PC-9 (cell line): ENCODE measurements around the gene IL5RA. TPM values are rescaled to one million over a fixed set of nuclear protein-coding genes. Genes with fewer than 3 reads are reported as not detected.

ENCODE experiments used
- BruUV-seq: library from RNA; stranded (reverse); fragments of 400-500 nt; replicated peaks from 2 replicates; lab custom pipeline; 2021; lab: Mats Ljungman, UMichigan
- CTCF ChIA-PET: fragments of 300-600 bp; sonication (Branson Sonifier 250); formaldehyde crosslinking; loops from one replicate; lab custom pipeline; 2022; ENCODE audit warnings: antibody characterized with exemption; lab: Charles Lee
- POLR2A ChIA-PET: fragments of 300-600 bp; sonication (Branson Sonifier 250); formaldehyde crosslinking; loops from one replicate; lab custom pipeline; 2022; ENCODE audit warnings: antibody characterized with exemption; ENCODE audit not compliant: unreplicated experiment; lab: Charles Lee
- DNase-seq, 2 experiments: peaks; one replicate each; pipeline versions ENCODE4 v3.0.0 to v3.0.0-alpha.2; 2015 to 2022; ENCODE audit warnings: mixed read lengths in 1 of 2
- H2AFZ ChIP-seq: fragments of 200-600 bp; sonication (generic); 2 replicates; pipeline ENCODE4 v1.8.1; 2017; ENCODE audit warnings: antibody characterized with exemption
- H3F3A ChIP-seq: fragments of 200-600 bp; sonication (generic); 2 replicates; pipeline ENCODE4 v1.8.1; 2017; ENCODE audit warnings: antibody characterized with exemption, mild to moderate bottlenecking, low read depth; ENCODE audit not compliant: insufficient read depth
- H3K27ac ChIP-seq: fragments of 200-600 bp; sonication (generic); 2 replicates; pipeline ENCODE4 v1.6.1; 2016; ENCODE audit warnings: mixed run types
- H3K27me3 ChIP-seq: fragments of 200-600 bp; sonication (generic); 2 replicates; pipeline ENCODE4 v1.6.1; 2016; ENCODE audit warnings: low read depth, mixed run types; ENCODE audit not compliant: insufficient read depth
- H3K36me3 ChIP-seq: fragments of 200-600 bp; sonication (generic); 2 replicates; pipeline ENCODE4 v1.6.1; 2016; ENCODE audit warnings: low read depth, mixed run types
- H3K4me1 ChIP-seq: fragments of 200-600 bp; sonication (generic); replicated peaks from 2 replicates; pipeline ENCODE4 v1.6.1; 2016; ENCODE audit warnings: mixed run types; ENCODE audit not compliant: insufficient read depth
- H3K4me2 ChIP-seq: fragments of 200-600 bp; sonication (generic); 2 replicates; pipeline ENCODE4 v1.6.1; 2017; ENCODE audit warnings: mixed run types
- H3K4me3 ChIP-seq: fragments of 200-600 bp; sonication (generic); 2 replicates; pipeline ENCODE4 v1.6.1; 2016; ENCODE audit warnings: mixed run types
- H3K79me2 ChIP-seq: fragments of 200-600 bp; sonication (generic); 2 replicates; pipeline ENCODE4 v1.6.1; 2017; ENCODE audit warnings: low read depth, mixed run types
- H3K9me2 ChIP-seq: fragments of 200-600 bp; sonication (generic); 2 replicates; pipeline ENCODE4 v1.8.1; 2017; ENCODE audit warnings: mild to moderate bottlenecking; ENCODE audit not compliant: insufficient read depth
- H3K9me3 ChIP-seq: fragments of 200-600 bp; sonication (generic); 2 replicates; pipeline ENCODE4 v1.8.1; 2016; ENCODE audit warnings: low read depth; ENCODE audit not compliant: insufficient read depth
- H4K20me1 ChIP-seq: fragments of 200-600 bp; sonication (generic); 2 replicates; pipeline ENCODE4 v1.8.1; 2017; ENCODE audit not compliant: insufficient read depth
- CTCF ChIP-seq: fragments of 200-600 bp; sonication (generic); conservative IDR thresholded peaks from 2 replicates; pipeline ENCODE4 v1.6.1; 2017; ENCODE audit warnings: mixed run types, antibody characterized with exemption, mild to moderate bottlenecking, moderate library complexity
- EZH2 ChIP-seq: fragments of 200-600 bp; sonication (generic); IDR thresholded peaks from 2 replicates; pipeline ENCODE4 v1.8.0; 2017; ENCODE audit warnings: antibody characterized with exemption, low read depth
- intact Hi-C: fragments of 100-400 bp; cut with micrococcal nuclease; formaldehyde crosslinking; loops from one replicate; pipeline ENCODE4 v1.10.0; 2022; ENCODE audit not compliant: unreplicated experiment
- total RNA-seq: library from RNA; stranded (reverse); gene quantifications from 2 replicates; pipeline ENCODE4 v1.2.3, GENCODE V29; 2021

Gene IL5RA
- total RNA-seq, 1 experiment from 2014 or later = not detected

DNA sequence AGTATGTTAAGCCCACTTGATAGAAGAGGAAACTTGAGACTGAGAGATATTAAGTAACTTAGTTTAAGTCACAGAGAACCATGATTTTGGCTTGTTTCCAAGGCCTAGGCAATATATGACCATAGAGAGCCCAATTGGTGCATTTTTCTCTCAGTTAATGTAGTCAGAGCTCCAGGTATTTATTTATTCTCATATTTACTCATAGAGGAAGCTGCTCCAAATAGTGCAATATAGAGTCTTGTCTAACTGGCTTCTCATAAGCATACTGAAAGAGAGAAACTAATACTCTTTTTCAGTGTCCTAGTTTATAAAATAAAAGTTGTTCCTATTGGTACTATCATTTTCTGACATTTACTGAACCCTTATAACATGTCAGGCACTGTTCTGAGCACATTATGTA, 31.8 kb upstream of the IL5RA start:
- TF ChIP-seq EZH2 = no peak
- TF ChIP-seq CTCF = no peak
- BruUV-seq = no TSS peak
- no peaks in the 10 kb centered on the region for H3K4me1 ChIP-seq
- no peak overlapping the region for H2AFZ ChIP-seq
- DNase-seq = no peak
- no peaks in the 10 kb centered on the region for H3K9me3 ChIP-seq
- POLR2A ChIA-PET = no interaction called here
- no peaks in the 10 kb centered on the region for H3F3A ChIP-seq
- no peak overlapping the region for H3K27ac ChIP-seq
- no peaks in the 10 kb centered on the region for H3K27me3 ChIP-seq
- H3K4me3 ChIP-seq = no peak overlapping the region
- H3K9me2 ChIP-seq = no peaks in the 10 kb centered on the region
- H3K36me3 ChIP-seq = peaks cover 4% of the 10 kb centered on the region; the same call in 1 of the 2 replicates
- intact Hi-C loops = no loop called here
- H3K79me2 ChIP-seq = no peaks in the 10 kb centered on the region
- no peaks in the 10 kb centered on the region for H4K20me1 ChIP-seq
- no peak overlapping the region for H3K4me2 ChIP-seq
- CTCF ChIA-PET = no interaction called here

DNA sequence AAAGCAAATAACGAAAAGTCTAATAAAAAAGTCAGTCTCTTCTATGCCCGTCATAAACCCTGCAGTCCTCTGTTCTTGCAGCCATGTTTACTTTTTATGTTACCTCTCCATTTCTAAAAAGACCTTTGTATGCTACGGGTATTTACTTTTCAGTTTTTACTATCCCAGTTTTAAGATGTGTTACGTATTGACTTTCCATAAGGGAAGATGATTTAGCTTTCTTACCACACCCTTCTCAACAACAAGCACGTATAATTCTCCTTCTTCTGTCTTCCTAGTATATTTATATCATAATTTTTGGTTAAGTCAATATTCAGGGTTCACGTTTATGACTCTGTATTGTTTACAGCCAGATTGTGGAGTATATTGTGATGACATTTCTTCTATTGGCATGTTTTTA, 27.4 kb upstream of the IL5RA start:
- 0 out of 2 replicates have a peak, but pooled peaks cover 4% of the 10 kb centered on the region for H3K36me3 ChIP-seq
- H4K20me1 ChIP-seq = no peaks in the 10 kb centered on the region
- no peaks in the 10 kb centered on the region for H3K79me2 ChIP-seq
- H3K4me3 ChIP-seq = no peak overlapping the region
- no peaks in the 10 kb centered on the region for H3K27me3 ChIP-seq
- BruUV-seq = no TSS peak
- TF ChIP-seq CTCF = no peak
- TF ChIP-seq EZH2 = no peak
- H2AFZ ChIP-seq = no peak overlapping the region
- no peak for DNase-seq
- POLR2A ChIA-PET = no interaction called here
- CTCF ChIA-PET = no interaction called here
- H3K4me1 ChIP-seq = no peaks in the 10 kb centered on the region
- intact Hi-C loops = no loop called here
- no peaks in the 10 kb centered on the region for H3K9me2 ChIP-seq
- no peak overlapping the region for H3K4me2 ChIP-seq
- no peaks in the 10 kb centered on the region for H3K9me3 ChIP-seq
- no peaks in the 10 kb centered on the region for H3F3A ChIP-seq
- no peak overlapping the region for H3K27ac ChIP-seq

GRCh38 chr3:3134750-3135448, 24.7 kb upstream of the IL5RA start:
- ChIA-PET CTCF (no interaction called here), POLR2A (no interaction called here)
- Histone ChIP-seq H2AFZ (no peak overlapping the region), H3K79me2 (no peaks in the 10 kb centered on the region), H3K4me2 (no peak overlapping the region), H3K4me1 (no peaks in the 10 kb centered on the region), H3K27ac (no peak overlapping the region), H3K36me3 (no peaks in the 10 kb centered on the region), H3K9me2 (no peaks in the 10 kb centered on the region), H3F3A (no peaks in the 10 kb centered on the region), H4K20me1 (no peaks in the 10 kb centered on the region), H3K4me3 (no peak overlapping the region), H3K9me3 (no peaks in the 10 kb centered on the region), H3K27me3 (no peaks in the 10 kb centered on the region)
- DNase-seq = no peak
- TF ChIP-seq EZH2 (no peak), CTCF (no peak)
- intact Hi-C loops = no loop called here
- no TSS peak for BruUV-seq
